GM23338 (cell line): ENCODE results near the gene SLC5A5. TPM values are rescaled to one million over a fixed set of nuclear protein-coding genes. Genes with fewer than 3 reads are reported as not detected.

Source experiments
- ATAC-seq: fragments of 200-7000 bp; cut with Tn5 transposase; 3 replicates; pipeline ENCODE4 v1.9.1; 2020
- DNase-seq: peaks from one replicate; pipeline ENCODE4 v3.0.0-alpha.2; 2015; ENCODE audit warnings: low spot score
- H2AFZ ChIP-seq: fragments of 200-600 bp; sonication (generic); 2 replicates; pipeline ENCODE4 v1.8.0; 2016; ENCODE audit warnings: antibody characterized with exemption, mild to moderate bottlenecking, moderate library complexity
- H3F3A ChIP-seq: fragments of 200-600 bp; sonication (generic); replicated peaks from 2 replicates; pipeline ENCODE4 v1.8.0; 2017; ENCODE audit warnings: antibody characterized with exemption, mixed run types, low read depth
- H3K27ac ChIP-seq: fragments of 200-600 bp; sonication (generic); 2 replicates; pipeline ENCODE4 v1.6.1; 2016; ENCODE audit warnings: low read depth
- H3K27me3 ChIP-seq: fragments of 200-600 bp; sonication (generic); 2 replicates; pipeline ENCODE4 v1.8.0; 2016; ENCODE audit warnings: mild to moderate bottlenecking, mixed run types, moderate library complexity; ENCODE audit not compliant: insufficient read depth
- H3K36me3 ChIP-seq: fragments of 200-600 bp; sonication (generic); 2 replicates; pipeline ENCODE4 v1.8.0; 2016; ENCODE audit warnings: mild to moderate bottlenecking; ENCODE audit not compliant: insufficient read depth
- H3K4me1 ChIP-seq: fragments of 200-600 bp; sonication (generic); 2 replicates; pipeline ENCODE4 v1.8.0; 2016; ENCODE audit warnings: mild to moderate bottlenecking, moderate library complexity; ENCODE audit not compliant: insufficient read depth
- H3K4me2 ChIP-seq: fragments of 200-600 bp; sonication (generic); 2 replicates; pipeline ENCODE4 v1.7.1; 2017; ENCODE audit warnings: mixed run types
- H3K4me3 ChIP-seq: fragments of 200-600 bp; sonication (generic); 2 replicates; pipeline ENCODE4 v1.6.1; 2016; ENCODE audit warnings: mixed run types
- H3K79me2 ChIP-seq: fragments of 200-600 bp; sonication (generic); replicated peaks from 2 replicates; pipeline ENCODE4 v1.8.0; 2017; ENCODE audit warnings: mild to moderate bottlenecking; ENCODE audit not compliant: insufficient read depth
- H3K9me2 ChIP-seq: fragments of 200-600 bp; sonication (generic); 2 replicates; pipeline ENCODE4 v1.8.0; 2017; ENCODE audit not compliant: insufficient read depth
- H4K20me1 ChIP-seq: fragments of 200-600 bp; sonication (generic); replicated peaks from 2 replicates; pipeline ENCODE4 v1.8.0; 2017; ENCODE audit warnings: mild to moderate bottlenecking; ENCODE audit not compliant: insufficient read depth
- H3K27ac Mint-ChIP-seq: 2 replicates; pipeline ENCODE4 v1.8.0; 2020; ENCODE audit warnings: inconsistent platforms, mild to moderate bottlenecking, moderate library complexity, mixed read lengths
- H3K27me3 Mint-ChIP-seq: 3 replicates; pipeline ENCODE4 v1.8.0; 2022; ENCODE audit warnings: low read depth, mild to moderate bottlenecking, moderate library complexity, mixed read lengths, inconsistent platforms; ENCODE audit not compliant: insufficient read depth, poor library complexity
- H3K36me3 Mint-ChIP-seq: 3 replicates; pipeline ENCODE4 v1.8.0; 2021; ENCODE audit warnings: low read depth, mild to moderate bottlenecking, inconsistent platforms, moderate library complexity, mixed read lengths
- H3K4me1 Mint-ChIP-seq: 3 replicates; pipeline ENCODE4 v1.8.0; 2020; ENCODE audit warnings: mild to moderate bottlenecking, inconsistent platforms, mixed read lengths
- H3K4me3 Mint-ChIP-seq: 3 replicates; pipeline ENCODE4 v1.8.0; 2021; ENCODE audit warnings: moderate library complexity, mild to moderate bottlenecking, inconsistent platforms, mixed read lengths
- H3K9me3 Mint-ChIP-seq: 3 replicates; pipeline ENCODE4 v1.8.0; 2020; ENCODE audit warnings: moderate library complexity, mild to moderate bottlenecking, inconsistent platforms, mixed read lengths
- CREB1 ChIP-seq: fragments of 250-450 bp; sonication (Bioruptor Pico); IDR thresholded peaks from 2 replicates; pipeline ENCODE4 v1.5.0; 2020; ENCODE audit warnings: low read depth, mild to moderate bottlenecking, moderate library complexity
- EZH2 ChIP-seq: fragments of 200-600 bp; sonication (generic); IDR thresholded peaks from one replicate; pipeline ENCODE4 v1.8.0; 2017; ENCODE audit warnings: antibody characterized with exemption, mild to moderate bottlenecking, low read depth; ENCODE audit not compliant: unreplicated experiment
- EZH2phosphoT487 ChIP-seq: fragments of 200-600 bp; sonication (generic); IDR thresholded peaks from one replicate; pipeline ENCODE4 v1.8.1; 2018; ENCODE audit warnings: antibody characterized with exemption; ENCODE audit not compliant: unreplicated experiment
- JUNB ChIP-seq: IDR thresholded peaks from one replicate; pipeline ENCODE4 v1.6.1; 2016; ENCODE audit warnings: antibody characterized with exemption; ENCODE audit not compliant: unreplicated experiment
- NANOG ChIP-seq: IDR thresholded peaks from 2 replicates; pipeline ENCODE4 v1.6.1; 2016; ENCODE audit warnings: antibody characterized with exemption, borderline replicate concordance
- POLR2AphosphoS5 ChIP-seq: IDR thresholded peaks from 2 replicates; pipeline ENCODE4 v1.6.1; 2016; ENCODE audit warnings: antibody characterized with exemption, low read depth
- STAT1 ChIP-seq: IDR thresholded peaks from one replicate; pipeline ENCODE4 v1.6.1; 2016; ENCODE audit warnings: antibody characterized with exemption; ENCODE audit not compliant: unreplicated experiment
- ZNF114 ChIP-seq: fragments of 250-450 bp; sonication (Bioruptor Pico); IDR thresholded peaks from 2 replicates; pipeline ENCODE4 v1.5.0; 2020; ENCODE audit warnings: mild to moderate bottlenecking, moderate library complexity
- ZNF331 ChIP-seq: fragments of 250-450 bp; sonication (Bioruptor Pico); IDR thresholded peaks from 2 replicates; pipeline ENCODE4 v1.5.0; 2020; ENCODE audit warnings: low read depth, mild to moderate bottlenecking, moderate library complexity
- polyA plus RNA-seq: library from polyadenylated mRNA; unstranded; fragments of >200 nt; fragmentation: Nextera tagmentation; extraction: Ambion mirVana; gene quantifications from 2 replicates; pipeline ENCODE4 v1.2.1, GENCODE V29; 2016
- total RNA-seq: library from RNA; depleted of rRNA; stranded (reverse); fragments of >200 nt; shearing (Covaris generic); gene quantifications from 2 replicates; pipeline ENCODE4 v1.2.3, GENCODE V29; 2014
- TF ChIP-seq, protein P1 (sequence below): IDR thresholded peaks from 2 replicates; pipeline ENCODE4 v1.6.1; 2016; ENCODE audit warnings: antibody characterized with exemption
- TF ChIP-seq, protein P2 (sequence below): fragments of 250-450 bp; sonication (Bioruptor Pico); IDR thresholded peaks from 2 replicates; pipeline ENCODE4 v1.5.0; 2020; ENCODE audit warnings: mild to moderate bottlenecking, moderate library complexity
- TF ChIP-seq, protein P3 (sequence below): IDR thresholded peaks from one replicate; pipeline ENCODE4 v1.6.1; 2018; ENCODE audit warnings: antibody characterized with exemption; ENCODE audit not compliant: unreplicated experiment
- TF ChIP-seq, protein P4 (sequence below), 2 experiments: fragments of 200-600 bp in 1 of 2; sonication (generic) in 1 of 2; conservative IDR thresholded peaks; 2 replicates each; pipeline versions ENCODE4 v1.5.1 to v1.6.1; 2016 to 2017; ENCODE audit warnings: antibody characterized with exemption in 2 of 2, low read depth in 2 of 2, mild to moderate bottlenecking in 2 of 2, moderate library complexity in 1 of 2

SLC5A5 gene
- total and polyA plus RNA-seq, 2 experiments from 2014 or later, result 1.0 to 2.1 TPM

DNA sequence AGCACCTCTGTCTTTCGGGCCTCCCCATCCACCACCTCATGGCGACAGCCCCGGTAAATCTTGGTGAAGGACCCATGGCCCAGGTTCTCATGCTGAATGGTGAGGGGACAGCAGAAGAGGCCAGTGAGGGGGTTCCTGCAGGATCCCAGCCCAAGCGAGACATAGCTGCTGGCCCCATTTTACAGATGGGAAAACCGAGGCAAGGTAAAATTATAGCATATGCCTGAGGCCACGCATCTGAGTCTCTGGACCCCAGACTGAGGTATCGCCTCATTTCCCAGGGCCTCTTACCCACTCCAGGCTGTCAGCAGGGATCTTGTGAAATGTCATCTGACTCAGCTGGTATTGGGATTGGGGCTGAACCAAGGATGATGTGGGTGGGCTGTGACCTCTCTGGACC, 33.8 kb upstream of the SLC5A5 start:
- H2AFZ ChIP-seq, result no peak overlapping the region
- DNase-seq (no peak), ATAC-seq (no peak)
- H3K27me3 ChIP-seq, result 0 out of 2 replicates have a peak, but pooled peaks cover 10% of the 10 kb centered on the region
- Mint-ChIP-seq H3K9me3 (no peaks in the 10 kb centered on the region), H3K27ac (no peak overlapping the region), H3K27me3 (peaks cover 27% of the 10 kb centered on the region), H3K4me3 (no peak overlapping the region), H3K36me3 (no peaks in the 10 kb centered on the region), H3K4me1 (peaks cover 19% of the 10 kb centered on the region)
- no peaks in the 10 kb centered on the region; the same call in 1 of the 2 replicates for H3K4me1 ChIP-seq
- no peak overlapping the region for H3K4me3 ChIP-seq
- no peak overlapping the region for H3K4me2 ChIP-seq
- no peaks in the 10 kb centered on the region for H3K9me2 ChIP-seq
- no peaks in the 10 kb centered on the region for H3K36me3 ChIP-seq
- H4K20me1 ChIP-seq, result no peaks in the 10 kb centered on the region
- TF ChIP-seq CREB1 (CRISPR knock-in tag) (no peak), POLR2AphosphoS5 (no peak), EZH2 (no peak), NANOG (no peak), JUNB (no peak), ZNF331 (CRISPR knock-in tag) (no peak), ZNF114 (no peak), EZH2phosphoT487 (no peak), STAT1 (no peak)
- TF ChIP-seq, protein P1, sequence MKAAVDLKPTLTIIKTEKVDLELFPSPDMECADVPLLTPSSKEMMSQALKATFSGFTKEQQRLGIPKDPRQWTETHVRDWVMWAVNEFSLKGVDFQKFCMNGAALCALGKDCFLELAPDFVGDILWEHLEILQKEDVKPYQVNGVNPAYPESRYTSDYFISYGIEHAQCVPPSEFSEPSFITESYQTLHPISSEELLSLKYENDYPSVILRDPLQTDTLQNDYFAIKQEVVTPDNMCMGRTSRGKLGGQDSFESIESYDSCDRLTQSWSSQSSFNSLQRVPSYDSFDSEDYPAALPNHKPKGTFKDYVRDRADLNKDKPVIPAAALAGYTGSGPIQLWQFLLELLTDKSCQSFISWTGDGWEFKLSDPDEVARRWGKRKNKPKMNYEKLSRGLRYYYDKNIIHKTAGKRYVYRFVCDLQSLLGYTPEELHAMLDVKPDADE, result no peak
- TF ChIP-seq, protein P2, sequence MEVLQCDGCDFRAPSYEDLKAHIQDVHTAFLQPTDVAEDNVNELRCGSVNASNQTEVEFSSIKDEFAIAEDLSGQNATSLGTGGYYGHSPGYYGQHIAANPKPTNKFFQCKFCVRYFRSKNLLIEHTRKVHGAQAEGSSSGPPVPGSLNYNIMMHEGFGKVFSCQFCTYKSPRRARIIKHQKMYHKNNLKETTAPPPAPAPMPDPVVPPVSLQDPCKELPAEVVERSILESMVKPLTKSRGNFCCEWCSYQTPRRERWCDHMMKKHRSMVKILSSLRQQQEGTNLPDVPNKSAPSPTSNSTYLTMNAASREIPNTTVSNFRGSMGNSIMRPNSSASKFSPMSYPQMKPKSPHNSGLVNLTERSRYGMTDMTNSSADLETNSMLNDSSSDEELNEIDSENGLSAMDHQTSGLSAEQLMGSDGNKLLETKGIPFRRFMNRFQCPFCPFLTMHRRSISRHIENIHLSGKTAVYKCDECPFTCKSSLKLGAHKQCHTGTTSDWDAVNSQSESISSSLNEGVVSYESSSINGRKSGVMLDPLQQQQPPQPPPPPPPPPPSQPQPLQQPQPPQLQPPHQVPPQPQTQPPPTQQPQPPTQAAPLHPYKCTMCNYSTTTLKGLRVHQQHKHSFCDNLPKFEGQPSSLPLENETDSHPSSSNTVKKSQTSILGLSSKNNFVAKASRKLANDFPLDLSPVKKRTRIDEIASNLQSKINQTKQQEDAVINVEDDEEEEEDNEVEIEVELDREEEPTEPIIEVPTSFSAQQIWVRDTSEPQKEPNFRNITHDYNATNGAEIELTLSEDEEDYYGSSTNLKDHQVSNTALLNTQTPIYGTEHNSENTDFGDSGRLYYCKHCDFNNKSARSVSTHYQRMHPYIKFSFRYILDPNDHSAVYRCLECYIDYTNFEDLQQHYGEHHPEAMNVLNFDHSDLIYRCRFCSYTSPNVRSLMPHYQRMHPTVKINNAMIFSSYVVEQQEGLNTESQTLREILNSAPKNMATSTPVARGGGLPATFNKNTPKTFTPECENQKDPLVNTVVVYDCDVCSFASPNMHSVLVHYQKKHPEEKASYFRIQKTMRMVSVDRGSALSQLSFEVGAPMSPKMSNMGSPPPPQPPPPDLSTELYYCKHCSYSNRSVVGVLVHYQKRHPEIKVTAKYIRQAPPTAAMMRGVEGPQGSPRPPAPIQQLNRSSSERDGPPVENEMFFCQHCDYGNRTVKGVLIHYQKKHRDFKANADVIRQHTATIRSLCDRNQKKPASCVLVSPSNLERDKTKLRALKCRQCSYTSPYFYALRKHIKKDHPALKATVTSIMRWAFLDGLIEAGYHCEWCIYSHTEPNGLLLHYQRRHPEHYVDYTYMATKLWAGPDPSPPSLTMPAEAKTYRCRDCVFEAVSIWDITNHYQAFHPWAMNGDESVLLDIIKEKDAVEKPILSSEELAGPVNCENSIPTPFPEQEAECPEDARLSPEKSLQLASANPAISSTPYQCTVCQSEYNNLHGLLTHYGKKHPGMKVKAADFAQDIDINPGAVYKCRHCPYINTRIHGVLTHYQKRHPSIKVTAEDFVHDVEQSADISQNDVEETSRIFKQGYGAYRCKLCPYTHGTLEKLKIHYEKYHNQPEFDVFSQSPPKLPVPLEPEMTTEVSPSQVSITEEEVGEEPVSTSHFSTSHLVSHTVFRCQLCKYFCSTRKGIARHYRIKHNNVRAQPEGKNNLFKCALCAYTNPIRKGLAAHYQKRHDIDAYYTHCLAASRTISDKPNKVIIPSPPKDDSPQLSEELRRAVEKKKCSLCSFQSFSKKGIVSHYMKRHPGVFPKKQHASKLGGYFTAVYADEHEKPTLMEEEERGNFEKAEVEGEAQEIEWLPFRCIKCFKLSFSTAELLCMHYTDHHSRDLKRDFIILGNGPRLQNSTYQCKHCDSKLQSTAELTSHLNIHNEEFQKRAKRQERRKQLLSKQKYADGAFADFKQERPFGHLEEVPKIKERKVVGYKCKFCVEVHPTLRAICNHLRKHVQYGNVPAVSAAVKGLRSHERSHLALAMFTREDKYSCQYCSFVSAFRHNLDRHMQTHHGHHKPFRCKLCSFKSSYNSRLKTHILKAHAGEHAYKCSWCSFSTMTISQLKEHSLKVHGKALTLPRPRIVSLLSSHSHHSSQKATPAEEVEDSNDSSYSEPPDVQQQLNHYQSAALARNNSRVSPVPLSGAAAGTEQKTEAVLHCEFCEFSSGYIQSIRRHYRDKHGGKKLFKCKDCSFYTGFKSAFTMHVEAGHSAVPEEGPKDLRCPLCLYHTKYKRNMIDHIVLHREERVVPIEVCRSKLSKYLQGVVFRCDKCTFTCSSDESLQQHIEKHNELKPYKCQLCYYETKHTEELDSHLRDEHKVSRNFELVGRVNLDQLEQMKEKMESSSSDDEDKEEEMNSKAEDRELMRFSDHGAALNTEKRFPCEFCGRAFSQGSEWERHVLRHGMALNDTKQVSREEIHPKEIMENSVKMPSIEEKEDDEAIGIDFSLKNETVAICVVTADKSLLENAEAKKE (CRISPR knock-in tag), result no peak
- TF ChIP-seq, protein P3, sequence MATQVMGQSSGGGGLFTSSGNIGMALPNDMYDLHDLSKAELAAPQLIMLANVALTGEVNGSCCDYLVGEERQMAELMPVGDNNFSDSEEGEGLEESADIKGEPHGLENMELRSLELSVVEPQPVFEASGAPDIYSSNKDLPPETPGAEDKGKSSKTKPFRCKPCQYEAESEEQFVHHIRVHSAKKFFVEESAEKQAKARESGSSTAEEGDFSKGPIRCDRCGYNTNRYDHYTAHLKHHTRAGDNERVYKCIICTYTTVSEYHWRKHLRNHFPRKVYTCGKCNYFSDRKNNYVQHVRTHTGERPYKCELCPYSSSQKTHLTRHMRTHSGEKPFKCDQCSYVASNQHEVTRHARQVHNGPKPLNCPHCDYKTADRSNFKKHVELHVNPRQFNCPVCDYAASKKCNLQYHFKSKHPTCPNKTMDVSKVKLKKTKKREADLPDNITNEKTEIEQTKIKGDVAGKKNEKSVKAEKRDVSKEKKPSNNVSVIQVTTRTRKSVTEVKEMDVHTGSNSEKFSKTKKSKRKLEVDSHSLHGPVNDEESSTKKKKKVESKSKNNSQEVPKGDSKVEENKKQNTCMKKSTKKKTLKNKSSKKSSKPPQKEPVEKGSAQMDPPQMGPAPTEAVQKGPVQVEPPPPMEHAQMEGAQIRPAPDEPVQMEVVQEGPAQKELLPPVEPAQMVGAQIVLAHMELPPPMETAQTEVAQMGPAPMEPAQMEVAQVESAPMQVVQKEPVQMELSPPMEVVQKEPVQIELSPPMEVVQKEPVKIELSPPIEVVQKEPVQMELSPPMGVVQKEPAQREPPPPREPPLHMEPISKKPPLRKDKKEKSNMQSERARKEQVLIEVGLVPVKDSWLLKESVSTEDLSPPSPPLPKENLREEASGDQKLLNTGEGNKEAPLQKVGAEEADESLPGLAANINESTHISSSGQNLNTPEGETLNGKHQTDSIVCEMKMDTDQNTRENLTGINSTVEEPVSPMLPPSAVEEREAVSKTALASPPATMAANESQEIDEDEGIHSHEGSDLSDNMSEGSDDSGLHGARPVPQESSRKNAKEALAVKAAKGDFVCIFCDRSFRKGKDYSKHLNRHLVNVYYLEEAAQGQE, result no peak
- TF ChIP-seq, protein P4, sequence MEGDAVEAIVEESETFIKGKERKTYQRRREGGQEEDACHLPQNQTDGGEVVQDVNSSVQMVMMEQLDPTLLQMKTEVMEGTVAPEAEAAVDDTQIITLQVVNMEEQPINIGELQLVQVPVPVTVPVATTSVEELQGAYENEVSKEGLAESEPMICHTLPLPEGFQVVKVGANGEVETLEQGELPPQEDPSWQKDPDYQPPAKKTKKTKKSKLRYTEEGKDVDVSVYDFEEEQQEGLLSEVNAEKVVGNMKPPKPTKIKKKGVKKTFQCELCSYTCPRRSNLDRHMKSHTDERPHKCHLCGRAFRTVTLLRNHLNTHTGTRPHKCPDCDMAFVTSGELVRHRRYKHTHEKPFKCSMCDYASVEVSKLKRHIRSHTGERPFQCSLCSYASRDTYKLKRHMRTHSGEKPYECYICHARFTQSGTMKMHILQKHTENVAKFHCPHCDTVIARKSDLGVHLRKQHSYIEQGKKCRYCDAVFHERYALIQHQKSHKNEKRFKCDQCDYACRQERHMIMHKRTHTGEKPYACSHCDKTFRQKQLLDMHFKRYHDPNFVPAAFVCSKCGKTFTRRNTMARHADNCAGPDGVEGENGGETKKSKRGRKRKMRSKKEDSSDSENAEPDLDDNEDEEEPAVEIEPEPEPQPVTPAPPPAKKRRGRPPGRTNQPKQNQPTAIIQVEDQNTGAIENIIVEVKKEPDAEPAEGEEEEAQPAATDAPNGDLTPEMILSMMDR (conservative IDR thresholded peaks at IDR 0.05; ENCODE audit: low read depth in 2 of 2), result no peak
- H3K27ac ChIP-seq, result no peak overlapping the region
- no peaks in the 10 kb centered on the region for H3K79me2 ChIP-seq
- no peaks in the 10 kb centered on the region for H3F3A ChIP-seq
